HCT116 (cell line): ENCODE results near the gene IL10.

Experiments used
- CBX3 ChIP-seq: IDR thresholded peaks from 2 replicates; pipeline ENCODE4 v1.6.1; 2012; ENCODE audit warnings: low read depth
- CTCF ChIP-seq, 3 experiments: fragments of 200-600 bp in 1 of 3; sonication (generic) in 1 of 3; IDR thresholded peaks in 2 of 3; conservative IDR thresholded peaks in 1 of 3; 2 replicates each; pipeline ENCODE4 v1.5.1; 2012 to 2017; ENCODE audit warnings: low read depth in 2 of 3, low read length in 2 of 3, antibody characterized with exemption in 1 of 3, borderline replicate concordance in 1 of 3, control low read depth in 1 of 3, mild to moderate bottlenecking in 1 of 3, mixed read lengths in 1 of 3, mixed run types in 1 of 3, moderate library complexity in 1 of 3; ENCODE audit not compliant: insufficient read depth in 1 of 3
- POLR2A ChIP-seq: IDR thresholded peaks from 2 replicates; pipeline ENCODE4 v1.7.0; 2011; ENCODE audit warnings: borderline replicate concordance; ENCODE audit not compliant: insufficient read depth, insufficient read length; ENCODE audit errors: extremely low read depth
- REST ChIP-seq: IDR thresholded peaks from 2 replicates; pipeline ENCODE4 v1.6.1; 2012; ENCODE audit warnings: low read depth
- SRF ChIP-seq: IDR thresholded peaks from 2 replicates; pipeline ENCODE4 v1.6.1; 2012; ENCODE audit warnings: low read depth
- YY1 ChIP-seq: IDR thresholded peaks from 2 replicates; pipeline ENCODE4 v1.6.1; 2011; ENCODE audit warnings: low read length, low read depth, moderate library complexity, mild to moderate bottlenecking; ENCODE audit not compliant: insufficient replicate concordance; ENCODE audit errors: extremely low read depth

DNA sequence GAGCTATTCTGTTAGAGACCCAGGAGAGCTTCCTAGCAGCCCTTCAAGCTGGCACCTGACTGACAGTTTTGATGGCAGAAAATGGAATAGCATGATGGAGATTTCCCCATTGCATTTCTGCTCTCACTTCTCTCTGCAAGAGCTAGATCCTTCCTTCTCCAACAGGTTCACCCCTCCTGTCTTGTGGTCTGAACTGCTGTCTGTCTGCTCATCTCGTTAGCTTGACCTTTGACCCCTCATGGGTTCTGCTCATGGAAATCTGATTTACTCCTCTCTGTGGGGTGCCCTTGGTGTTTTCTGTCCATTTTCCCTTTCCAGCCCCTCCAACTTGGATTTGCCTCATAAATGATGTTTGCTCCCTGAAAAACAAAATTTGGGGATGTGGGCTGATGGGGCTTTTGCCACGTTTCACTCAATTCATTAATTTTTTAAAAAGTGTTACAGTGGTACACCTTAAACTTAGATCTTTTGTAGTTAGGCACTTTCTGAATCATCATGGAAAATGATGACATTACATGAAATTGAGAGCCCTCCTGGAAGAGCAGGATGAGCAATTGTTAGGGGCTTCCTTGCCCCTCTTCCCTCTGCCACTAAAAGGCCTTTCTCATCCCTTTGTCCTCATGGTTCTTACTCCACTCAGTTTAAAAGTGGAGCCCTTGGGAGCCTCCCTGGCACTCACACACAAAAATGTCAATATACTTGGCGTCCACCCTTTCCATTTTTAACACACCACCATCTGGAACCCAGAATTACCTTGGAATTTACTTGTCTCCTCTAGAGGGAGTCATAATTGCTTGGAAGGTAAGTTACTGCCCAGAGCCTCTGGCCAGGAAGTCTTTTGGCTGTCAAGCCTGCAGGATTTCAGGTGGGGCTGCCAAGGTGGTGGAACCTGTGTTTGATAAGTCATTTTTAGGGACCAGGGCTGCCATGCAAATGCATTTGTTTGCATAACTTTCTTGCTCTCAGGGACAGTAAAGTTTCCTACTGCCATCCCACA is 33.6 kb downstream of the IL10 start:
- peak; percentile 50 to 68 (median 58); a peak in 4 of 6 replicates for TF ChIP-seq CTCF (IDR thresholded peaks at IDR 0.05 in 2 of 3, conservative IDR thresholded peaks at IDR 0.05 in 1 of 3; ENCODE audit: borderline replicate concordance in 1 of 3, insufficient read depth in 1 of 3, low read depth in 2 of 3, low read length in 2 of 3)
- no peak for TF ChIP-seq YY1
- no peak for TF ChIP-seq POLR2A
- no peak for TF ChIP-seq SRF
- TF ChIP-seq CBX3: no peak
- TF ChIP-seq REST: no peak
